Measurements from ENCODE around the gene IL31. TPM values are rescaled to one million over a fixed set of nuclear protein-coding genes. Genes with fewer than 3 reads are reported as not detected.
A peak's percentile ranks its signal among the peaks of the same experiment; 100 is the strongest.

The IL31 gene
- total RNA-seq, 1 donor from 2014 or later = not detected

- Mint-ChIP-seq H3K27ac (ENCODE audit: unreplicated experiment) (no peak overlapping the region), H3K36me3 (ENCODE audit: low read depth) (peaks cover 33% of the 10 kb centered on the region), H3K4me3 (ENCODE audit: unreplicated experiment) (no peak overlapping the region), H3K4me1 (ENCODE audit: low read depth) (peaks cover 3% of the 10 kb centered on the region), H3K27me3 (ENCODE audit: low read depth) (no peaks in the 10 kb centered on the region), H3K9me3 (ENCODE audit: low read depth) (no peaks in the 10 kb centered on the region)
- DNase-seq (ENCODE audit: low spot score) = peak; percentile 92
- TF ChIP-seq CTCF (IDR thresholded peaks at IDR 0.05) = no peak
Measured at GRCh38 chr12:122135437-122136031, 38.5 kb downstream of the IL31 start.

- H3K9me3 Mint-ChIP-seq (ENCODE audit: low read depth) = no peaks in the 10 kb centered on the region
- TF ChIP-seq CTCF (IDR thresholded peaks at IDR 0.05) = no peak
- no peak overlapping the region for H3K4me3 Mint-ChIP-seq (ENCODE audit: unreplicated experiment)
- no peak for DNase-seq (ENCODE audit: low spot score)
- H3K27ac Mint-ChIP-seq (ENCODE audit: unreplicated experiment) = no peak overlapping the region
- peaks cover 10% of the 10 kb centered on the region for H3K4me1 Mint-ChIP-seq (ENCODE audit: low read depth)
- no peaks in the 10 kb centered on the region for H3K27me3 Mint-ChIP-seq (ENCODE audit: low read depth)
- H3K36me3 Mint-ChIP-seq (ENCODE audit: low read depth) = peaks cover 33% of the 10 kb centered on the region
Measured at GRCh38 chr12:122133192-122133950, 40.6 kb downstream of the IL31 start.

- Mint-ChIP-seq H3K27ac (ENCODE audit: unreplicated experiment) (peak overlapping the region; percentile 66), H3K4me3 (ENCODE audit: unreplicated experiment) (no peak overlapping the region), H3K4me1 (ENCODE audit: low read depth) (peaks cover 20% of the 10 kb centered on the region), H3K9me3 (ENCODE audit: low read depth) (no peaks in the 10 kb centered on the region), H3K27me3 (ENCODE audit: low read depth) (no peaks in the 10 kb centered on the region), H3K36me3 (ENCODE audit: low read depth) (peaks cover 27% of the 10 kb centered on the region)
- DNase-seq (ENCODE audit: low spot score) = no peak
- TF ChIP-seq CTCF (IDR thresholded peaks at IDR 0.05) = no peak
Measured at GRCh38 chr12:122130150-122130549, 43.9 kb downstream of the IL31 start.

- no peaks in the 10 kb centered on the region for H3K9me3 Mint-ChIP-seq (ENCODE audit: low read depth)
- peaks cover 24% of the 10 kb centered on the region for H3K36me3 Mint-ChIP-seq (ENCODE audit: low read depth)
- no peak overlapping the region for H3K27ac Mint-ChIP-seq (ENCODE audit: unreplicated experiment)
- no peaks in the 10 kb centered on the region for H3K27me3 Mint-ChIP-seq (ENCODE audit: low read depth)
- no peak overlapping the region for H3K4me3 Mint-ChIP-seq (ENCODE audit: unreplicated experiment)
- TF ChIP-seq CTCF (IDR thresholded peaks at IDR 0.05) = no peak
- DNase-seq (ENCODE audit: low spot score) = no peak
- peaks cover 21% of the 10 kb centered on the region for H3K4me1 Mint-ChIP-seq (ENCODE audit: low read depth)
Measured at GRCh38 chr12:122129131-122129530, 44.9 kb downstream of the IL31 start.

GRCh38 chr12:122128481-122128880 is 45.5 kb downstream of the IL31 start:
- Mint-ChIP-seq H3K4me1 (ENCODE audit: low read depth) (peaks cover 24% of the 10 kb centered on the region), H3K27ac (ENCODE audit: unreplicated experiment) (no peak overlapping the region), H3K36me3 (ENCODE audit: low read depth) (peaks cover 17% of the 10 kb centered on the region), H3K27me3 (ENCODE audit: low read depth) (no peaks in the 10 kb centered on the region), H3K4me3 (ENCODE audit: unreplicated experiment) (no peak overlapping the region), H3K9me3 (ENCODE audit: low read depth) (no peaks in the 10 kb centered on the region)
- no peak for DNase-seq (ENCODE audit: low spot score)
- TF ChIP-seq CTCF (IDR thresholded peaks at IDR 0.05) = no peak

Data from chondrocyte (in vitro differentiated cells).